Measurements from ENCODE around the gene OR5H14. TPM values are rescaled to one million over a fixed set of nuclear protein-coding genes. Genes with fewer than 3 reads are reported as not detected.
"Not testable (repeated sequence)": the region's sequence is repeated elsewhere in the genome, so short reads cannot be mapped to it uniquely, and the experiment has no call there.

The OR5H14 gene
- total RNA-seq, 1 donor from 2014 or later = not detected

DNA sequence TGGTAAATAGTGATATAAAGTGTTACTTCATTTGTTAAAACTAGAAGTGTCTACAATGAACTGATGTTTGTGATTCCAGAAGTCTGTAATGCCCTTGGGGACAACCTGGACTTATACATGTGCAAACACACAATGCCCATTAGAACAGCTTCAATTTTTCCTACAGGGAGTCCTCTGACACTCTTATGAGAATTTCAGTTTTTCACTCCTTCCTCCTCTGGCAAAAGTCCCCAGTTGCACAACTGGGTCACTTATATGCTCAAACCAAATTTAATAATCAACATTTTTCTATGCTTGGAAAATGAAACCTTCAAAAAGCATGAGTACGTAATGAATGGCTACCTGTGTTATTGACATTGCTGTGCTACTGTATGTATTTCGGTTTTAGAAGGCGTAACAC is 19.1 kb downstream of the OR5H14 start, which contains the start of gene OR5H15:
OR5H15 (plus strand) TSS at position 301 of the 400 bp plus-strand sequence. CDS start 2,004 bp downstream, outside the sequence.
- H3K9me3 Mint-ChIP-seq = no peaks in the 10 kb centered on the region
- no peak for DNase-seq
- no peaks in the 10 kb centered on the region for H3K36me3 Mint-ChIP-seq (ENCODE audit: low read depth)
- H3K4me3 Mint-ChIP-seq = no peak within 1 kb of the TSS
- H3K27ac Mint-ChIP-seq = no peak within 1 kb of the TSS
- no peaks in the 10 kb centered on the region for H3K4me1 Mint-ChIP-seq
- peaks cover 13% of the 10 kb centered on the region for H3K27me3 Mint-ChIP-seq
- intact Hi-C loops (cut with micrococcal nuclease) = no loop called here

DNA sequence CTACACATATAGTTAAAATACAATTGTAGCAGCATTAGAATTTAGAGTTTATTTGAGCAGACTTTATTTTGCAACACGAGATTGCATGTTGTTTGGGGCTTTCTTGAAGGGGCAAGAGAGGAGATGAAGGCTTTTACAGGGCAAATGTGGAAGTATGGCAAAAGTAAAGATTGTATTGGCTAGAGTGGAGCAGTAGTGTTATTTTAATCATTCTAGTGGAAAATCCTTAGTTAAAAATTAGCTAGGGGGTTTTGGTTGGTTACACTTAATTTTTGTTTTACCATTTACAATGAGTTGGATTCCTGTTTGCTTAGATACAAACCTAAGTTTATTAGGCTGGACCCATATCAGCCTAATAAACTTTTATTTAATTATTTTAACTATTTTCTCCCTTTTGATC is 23.8 kb downstream of the OR5H14 start:
- no peaks in the 10 kb centered on the region for H3K9me3 Mint-ChIP-seq
- intact Hi-C loops (cut with micrococcal nuclease) = no loop called here
- no peak overlapping the region for H3K4me3 Mint-ChIP-seq
- no peaks in the 10 kb centered on the region for H3K4me1 Mint-ChIP-seq
- H3K36me3 Mint-ChIP-seq (ENCODE audit: low read depth) = no peaks in the 10 kb centered on the region
- H3K27me3 Mint-ChIP-seq = peaks cover 5% of the 10 kb centered on the region
- H3K27ac Mint-ChIP-seq = no peak overlapping the region
- DNase-seq = no peak

DNA sequence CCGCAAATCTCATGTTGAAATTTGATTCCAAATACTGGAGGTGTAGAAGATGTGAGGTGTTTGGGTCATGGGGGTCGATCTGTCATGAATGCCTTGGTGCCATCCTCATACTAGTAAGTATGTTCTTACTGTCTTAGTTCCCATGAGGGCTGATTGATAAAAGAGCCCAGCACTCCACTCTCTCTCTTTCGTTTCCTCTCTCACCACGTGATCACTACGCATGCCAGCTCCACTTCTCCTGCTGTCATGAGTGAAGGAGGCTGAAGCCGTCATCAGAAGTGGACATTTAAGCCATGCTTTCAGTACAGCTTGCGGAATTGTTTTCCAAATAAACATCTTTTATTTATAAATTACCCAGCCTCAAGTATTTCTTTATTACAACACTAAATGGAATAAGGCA is 25.3 kb downstream of the OR5H14 start:
- H3K4me3 Mint-ChIP-seq = no peak overlapping the region
- DNase-seq = no peak
- peaks cover 3% of the 10 kb centered on the region for H3K9me3 Mint-ChIP-seq
- H3K4me1 Mint-ChIP-seq = no peaks in the 10 kb centered on the region
- no peak overlapping the region for H3K27ac Mint-ChIP-seq
- intact Hi-C loops (cut with micrococcal nuclease) = no loop called here
- H3K27me3 Mint-ChIP-seq = peaks cover 2% of the 10 kb centered on the region
- H3K36me3 Mint-ChIP-seq (ENCODE audit: low read depth) = no peaks in the 10 kb centered on the region

DNA sequence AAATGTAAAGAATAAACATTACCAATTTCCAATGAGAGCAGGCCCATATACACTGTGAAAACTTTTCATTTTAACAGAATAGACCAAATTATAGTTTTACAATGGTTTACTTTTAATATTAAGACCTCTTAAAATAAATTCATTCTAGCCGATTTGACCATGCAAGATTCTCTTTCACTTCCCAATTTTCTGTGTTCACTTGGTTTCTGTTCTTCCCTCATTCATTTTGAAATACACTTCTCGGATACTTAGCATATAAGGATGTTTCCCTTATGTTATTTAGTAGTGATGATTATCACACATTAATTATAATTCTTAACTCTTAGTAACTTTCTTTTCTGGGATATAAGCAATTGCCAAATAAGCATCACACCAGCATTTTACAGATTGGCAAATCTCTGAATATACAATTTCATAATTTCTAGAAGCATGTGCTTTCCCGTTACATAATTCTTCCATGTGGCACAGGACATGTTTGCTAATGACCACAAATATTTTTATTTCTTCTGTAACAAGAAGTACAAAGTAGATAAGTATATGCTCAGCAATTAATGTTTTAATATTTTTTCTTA is 33.1 kb downstream of the OR5H14 start:
- intact Hi-C loops (cut with micrococcal nuclease) = no loop called here
- Mint-ChIP-seq H3K9me3 (peaks cover 3% of the 10 kb centered on the region), H3K36me3 (ENCODE audit: low read depth) (no peaks in the 10 kb centered on the region), H3K27me3 (peaks cover 7% of the 10 kb centered on the region), H3K4me3 (no peak overlapping the region), H3K4me1 (no peaks in the 10 kb centered on the region), H3K27ac (no peak overlapping the region)
- DNase-seq = no peak

DNA sequence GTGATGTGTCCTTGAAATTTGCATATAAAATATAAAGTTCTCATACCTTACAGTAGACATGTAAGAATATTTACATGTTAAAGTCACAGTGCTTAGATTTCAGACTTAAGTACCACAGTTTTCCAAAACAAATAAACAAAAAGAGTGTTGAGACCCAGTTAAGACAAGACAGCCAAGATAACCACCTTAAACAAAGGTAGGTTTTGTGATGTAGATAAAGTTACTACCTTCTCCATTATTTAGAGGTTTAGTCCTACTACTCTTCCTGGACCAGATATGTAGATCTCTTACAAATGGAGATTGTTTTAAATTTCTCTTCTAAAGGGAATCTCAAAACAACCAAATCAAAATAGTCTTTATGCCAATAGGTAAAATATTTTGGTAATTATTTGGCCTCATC is 34.9 kb downstream of the OR5H14 start:
- no peaks in the 10 kb centered on the region for H3K36me3 Mint-ChIP-seq (ENCODE audit: low read depth)
- no peak overlapping the region for H3K4me3 Mint-ChIP-seq
- intact Hi-C loops (cut with micrococcal nuclease) = no loop called here
- no peak for DNase-seq
- no peaks in the 10 kb centered on the region for H3K4me1 Mint-ChIP-seq
- no peak overlapping the region for H3K27ac Mint-ChIP-seq
- H3K9me3 Mint-ChIP-seq = no peaks in the 10 kb centered on the region
- H3K27me3 Mint-ChIP-seq = peaks cover 7% of the 10 kb centered on the region

DNA sequence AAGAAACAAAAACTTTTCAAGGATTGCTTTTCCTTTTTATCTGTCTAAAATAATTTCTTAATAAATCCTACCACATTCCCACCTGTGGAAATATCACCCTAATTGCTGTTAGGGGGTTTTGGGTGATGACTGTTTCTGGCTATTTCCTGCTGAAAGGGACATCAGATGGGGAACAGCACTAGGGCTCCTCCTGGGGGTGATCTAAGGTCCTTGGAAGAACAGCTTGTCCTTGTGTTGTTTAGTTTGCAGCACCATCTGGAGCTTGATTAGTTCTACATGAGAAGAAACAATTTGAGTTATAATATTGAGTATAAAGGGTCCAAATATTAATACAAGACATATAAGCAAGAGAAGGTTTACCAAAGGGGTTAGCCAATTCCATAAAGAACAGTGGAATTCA is 37.9 kb downstream of the OR5H14 start:
- intact Hi-C loops (cut with micrococcal nuclease) = loop anchor here (5.0 kb wide), 2 partner anchors 142 to 148 kb away; partner anchors contain the start of gene GABRR3
- Mint-ChIP-seq H3K4me3 (no peak overlapping the region), H3K9me3 (no peaks in the 10 kb centered on the region), H3K27ac (no peak overlapping the region), H3K4me1 (peaks cover 3% of the 10 kb centered on the region), H3K36me3 (ENCODE audit: low read depth) (no peaks in the 10 kb centered on the region), H3K27me3 (peaks cover 5% of the 10 kb centered on the region)
- DNase-seq = no peak

DNA sequence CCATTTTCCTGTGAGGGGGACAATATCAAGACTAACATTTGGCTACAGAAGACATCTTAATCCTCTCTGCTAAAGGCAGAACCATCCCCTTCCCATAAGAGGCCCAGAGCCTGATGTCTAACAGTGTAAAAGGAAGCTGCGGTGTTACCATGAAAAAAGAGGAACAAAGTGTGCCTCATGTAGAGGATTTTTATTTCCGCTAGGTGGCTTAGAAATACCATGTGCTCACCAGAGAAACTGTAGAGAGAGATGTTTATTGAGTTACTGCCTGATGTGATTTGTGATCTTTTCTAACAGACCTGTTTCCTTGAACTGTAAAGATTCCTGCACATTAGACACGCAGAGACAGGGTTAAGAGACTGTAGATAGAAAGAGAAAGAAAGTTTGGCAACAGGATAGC is 41.3 kb downstream of the OR5H14 start:
- intact Hi-C loops (cut with micrococcal nuclease) = loop anchor here (5.0 kb wide), 2 partner anchors 139 to 151 kb away; partner anchors contain the start of gene GABRR3
- peaks cover 3% of the 10 kb centered on the region for H3K4me1 Mint-ChIP-seq
- no peak overlapping the region for H3K27ac Mint-ChIP-seq
- peak; percentile 64 for DNase-seq
- H3K4me3 Mint-ChIP-seq = no peak overlapping the region
- no peaks in the 10 kb centered on the region for H3K36me3 Mint-ChIP-seq (ENCODE audit: low read depth)
- no peaks in the 10 kb centered on the region for H3K9me3 Mint-ChIP-seq
- H3K27me3 Mint-ChIP-seq = peaks cover 17% of the 10 kb centered on the region

DNA sequence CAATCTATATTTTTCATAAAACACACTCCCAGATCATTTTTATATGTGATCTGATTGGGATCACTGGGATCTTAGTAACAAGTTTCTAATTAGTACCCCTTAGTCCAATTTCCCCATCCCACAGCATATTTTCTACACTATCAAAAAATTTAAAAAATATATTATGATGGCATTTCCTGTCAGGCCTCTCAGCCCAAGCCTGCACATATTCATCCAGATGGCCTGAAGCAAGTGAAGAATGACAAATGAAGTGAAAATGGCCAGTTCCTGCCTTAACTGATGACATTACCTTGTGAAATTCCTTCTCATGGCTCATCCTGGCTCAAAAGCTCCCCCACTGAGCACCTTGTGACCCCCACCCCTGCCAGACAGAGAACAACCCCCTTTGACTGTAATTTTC is 43.6 kb downstream of the OR5H14 start:
- DNase-seq; H3K9me3 Mint-ChIP-seq; intact Hi-C loops (cut with micrococcal nuclease); H3K36me3 Mint-ChIP-seq (ENCODE audit: low read depth); H3K27ac Mint-ChIP-seq; H3K4me3 Mint-ChIP-seq; H3K4me1 Mint-ChIP-seq: not testable (repeated sequence)
- H3K27me3 Mint-ChIP-seq = peaks cover 17% of the 10 kb centered on the region

DNA sequence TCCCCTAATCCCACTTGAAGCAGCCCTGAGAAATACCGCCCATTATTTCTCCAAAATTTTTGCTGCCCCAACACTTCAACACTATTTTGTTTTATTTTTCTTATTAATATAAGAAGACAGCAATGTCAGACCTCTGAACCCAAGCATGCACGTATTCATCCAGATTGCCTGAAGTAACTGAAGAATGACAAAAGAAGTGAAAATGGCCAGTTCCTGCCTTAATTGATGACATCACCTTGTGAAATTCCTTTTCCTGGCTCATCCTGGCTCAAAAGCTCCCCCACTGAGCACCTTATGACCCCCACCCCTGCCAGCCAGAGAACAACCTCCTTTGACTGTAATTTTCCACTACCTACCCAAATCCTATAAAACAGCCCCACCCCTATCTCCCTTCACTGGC is 49.0 kb downstream of the OR5H14 start:
- DNase-seq; intact Hi-C loops (cut with micrococcal nuclease); H3K4me1 Mint-ChIP-seq; H3K27ac Mint-ChIP-seq; H3K4me3 Mint-ChIP-seq; H3K9me3 Mint-ChIP-seq; H3K36me3 Mint-ChIP-seq (ENCODE audit: low read depth): not testable (repeated sequence)
- peaks cover 12% of the 10 kb centered on the region for H3K27me3 Mint-ChIP-seq

DNA sequence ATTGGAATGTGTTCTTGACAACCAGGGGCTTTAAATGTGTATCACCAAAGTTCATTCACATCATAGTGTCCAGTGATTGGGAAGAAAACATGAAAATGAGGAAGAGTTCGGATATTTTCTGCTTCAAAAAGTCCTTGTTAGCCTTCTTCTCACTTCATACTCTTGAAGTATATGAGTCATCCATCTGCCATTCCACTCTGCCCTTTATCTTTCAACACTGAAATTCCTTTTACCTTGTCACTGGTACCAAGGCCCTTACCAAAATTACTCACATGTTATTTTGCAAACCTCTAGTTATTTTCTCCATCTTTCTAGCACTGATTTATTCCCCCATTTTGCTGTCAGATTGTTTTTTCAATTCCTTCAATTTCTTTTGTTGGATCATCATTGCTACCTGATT is 51.7 kb downstream of the OR5H14 start:
- Mint-ChIP-seq H3K9me3 (no peaks in the 10 kb centered on the region), H3K4me1 (no peaks in the 10 kb centered on the region), H3K27ac (no peak overlapping the region), H3K27me3 (peaks cover 2% of the 10 kb centered on the region), H3K36me3 (ENCODE audit: low read depth) (no peaks in the 10 kb centered on the region), H3K4me3 (no peak overlapping the region)
- DNase-seq = no peak
- intact Hi-C loops (cut with micrococcal nuclease) = no loop called here

Other genes with a start within 250 kb of the OR5H14 start
- 84.1 and 87.7 TPM in 2 replicates for gene RIOX2, start 175.0 kb upstream of the OR5H14 start, total RNA-seq
- gene GABRR3, start 112.2 kb upstream of the OR5H14 start, total RNA-seq = 0.05 and 0.12 TPM in 2 replicates
- not detected in 2 replicates for gene OR5AC2, start 60.3 kb upstream of the OR5H14 start, total RNA-seq
- not detected in 2 replicates for gene OR5H1, start 16.8 kb upstream of the OR5H14 start, total RNA-seq
- not detected in 2 replicates for gene OR5H15, start 19.2 kb downstream of the OR5H14 start, total RNA-seq
- gene OR5H6, start 116.8 kb downstream of the OR5H14 start, total RNA-seq = not detected in 2 replicates
- not detected in 2 replicates for gene OR5H2, start 135.0 kb downstream of the OR5H14 start, total RNA-seq
- not detected in 2 replicates for gene OR5K4, start 206.4 kb downstream of the OR5H14 start, total RNA-seq
- gene OR5K3, start 243.2 kb downstream of the OR5H14 start, total RNA-seq = not detected in 2 replicates

All from activated CD4-positive, alpha-beta T cell treated with anti-CD3 and anti-CD28 coated beads, Interleukin-2, amount 10 ng/mL, durations not matched to agents 24 days and 14 days (primary cell).